ENCODE data around the gene DUSP6.

DNA sequence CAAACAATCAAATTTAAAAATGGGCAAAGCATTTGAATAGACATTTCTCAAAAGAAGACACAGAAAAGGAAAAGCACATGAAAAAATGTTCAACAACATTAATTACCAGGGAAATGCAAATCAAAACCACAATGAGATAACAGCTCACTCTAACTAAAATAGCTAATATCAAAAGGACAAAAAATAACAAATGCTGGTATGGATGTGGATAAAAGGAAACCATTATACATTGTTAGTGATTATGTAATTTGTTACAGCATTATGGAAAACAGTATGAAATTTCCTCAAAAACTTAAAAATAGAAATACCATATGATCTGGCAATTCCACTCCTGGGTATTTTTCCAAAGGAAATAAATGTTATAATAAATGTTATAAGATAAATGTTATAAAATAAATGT lies 52.9 kb downstream of the DUSP6 start:
- TF ChIP-seq CTCF (conservative IDR thresholded peaks at IDR 0.05 in 1 of 2, IDR thresholded peaks at IDR 0.05 in 1 of 2; ENCODE audit: low read depth in 1 of 2, low read length in 2 of 2) (no peak), EZH2 (IDR thresholded peaks at IDR 0.05; ENCODE audit: low read length, missing control alignments) (no peak)
